Measurements from ENCODE around the gene B9D2. TPM values are rescaled to one million over a fixed set of nuclear protein-coding genes. Genes with fewer than 3 reads are reported as not detected.

B9D2 gene
- total and polyA plus RNA-seq, 2 donors = 9.0 to 9.3 TPM

GRCh38 chr19:41341669-41342490 lies 22.1 kb downstream of the B9D2 start:
- peak in 1 of 9 donors; percentile 39 for DNase-seq (ENCODE audit: low read depth in 6 of 9, low spot score in 9 of 9)
- Histone ChIP-seq H3K9me3 (ENCODE audit: control insufficient read depth in 2 of 2, insufficient read depth in 1 of 2, low read length in 1 of 2) (no peaks in the 10 kb centered on the region), H3K27me3 (ENCODE audit: control insufficient read depth in 2 of 2, insufficient read depth in 1 of 2, low read length in 1 of 2) (no peaks in the 10 kb centered on the region), H3K27ac (ENCODE audit: low read depth in 1 of 2, low read length in 1 of 2) (no peak overlapping the region), H3K4me1 (ENCODE audit: control insufficient read depth in 2 of 2, insufficient read depth in 2 of 2, low read length in 2 of 2) (no peaks in the 10 kb centered on the region), H3K36me3 (ENCODE audit: control insufficient read depth in 2 of 2, insufficient read depth in 2 of 2, low read length in 1 of 2) (peaks cover 56 to 61% of the 10 kb centered on the region in 2 donors), H3K4me3 (ENCODE audit: low read length in 2 of 2) (no peak overlapping the region)
- 91% methylated on average over 20 of the region's 20 CpGs for WGBS

- peaks cover 0 to 4% of the 10 kb centered on the region in 2 donors for H3K4me1 ChIP-seq (ENCODE audit: control insufficient read depth in 2 of 2, insufficient read depth in 2 of 2, low read length in 2 of 2)
- no peak for DNase-seq (ENCODE audit: low read depth in 6 of 9, low spot score in 9 of 9)
- H3K36me3 ChIP-seq (ENCODE audit: control insufficient read depth in 2 of 2, insufficient read depth in 2 of 2, low read length in 1 of 2) = peaks cover 53 to 61% of the 10 kb centered on the region in 2 donors
- no peaks in the 10 kb centered on the region for H3K27me3 ChIP-seq (ENCODE audit: control insufficient read depth in 2 of 2, insufficient read depth in 1 of 2, low read length in 1 of 2)
- WGBS = 99% methylated on average over 5 of the region's 5 CpGs
- no peak overlapping the region for H3K27ac ChIP-seq (ENCODE audit: low read depth in 1 of 2, low read length in 1 of 2)
- no peaks in the 10 kb centered on the region for H3K9me3 ChIP-seq (ENCODE audit: control insufficient read depth in 2 of 2, insufficient read depth in 1 of 2, low read length in 1 of 2)
- no peak overlapping the region for H3K4me3 ChIP-seq (ENCODE audit: low read length in 2 of 2)
Measured at GRCh38 chr19:41339936-41340335, 24.0 kb downstream of the B9D2 start.

- Histone ChIP-seq H3K4me3 (ENCODE audit: low read length in 2 of 2) (no peak overlapping the region), H3K27me3 (ENCODE audit: control insufficient read depth in 2 of 2, insufficient read depth in 1 of 2, low read length in 1 of 2) (no peaks in the 10 kb centered on the region), H3K9me3 (ENCODE audit: control insufficient read depth in 2 of 2, insufficient read depth in 1 of 2, low read length in 1 of 2) (no peaks in the 10 kb centered on the region), H3K36me3 (ENCODE audit: control insufficient read depth in 2 of 2, insufficient read depth in 2 of 2, low read length in 1 of 2) (peaks cover 43 to 47% of the 10 kb centered on the region in 2 donors), H3K27ac (ENCODE audit: low read depth in 1 of 2, low read length in 1 of 2) (no peak overlapping the region), H3K4me1 (ENCODE audit: control insufficient read depth in 2 of 2, insufficient read depth in 2 of 2, low read length in 2 of 2) (peaks cover 0 to 4% of the 10 kb centered on the region in 2 donors)
- DNase-seq (ENCODE audit: low read depth in 6 of 9, low spot score in 9 of 9) = no peak
- WGBS = 98% methylated on average over 10 of the region's 10 CpGs
Measured at GRCh38 chr19:41335467-41335866, 28.5 kb downstream of the B9D2 start.

- Histone ChIP-seq H3K9me3 (ENCODE audit: control insufficient read depth in 2 of 2, insufficient read depth in 1 of 2, low read length in 1 of 2) (no peaks in the 10 kb centered on the region), H3K36me3 (ENCODE audit: control insufficient read depth in 2 of 2, insufficient read depth in 2 of 2, low read length in 1 of 2) (peaks cover 38 to 46% of the 10 kb centered on the region in 2 donors), H3K27me3 (ENCODE audit: control insufficient read depth in 2 of 2, insufficient read depth in 1 of 2, low read length in 1 of 2) (no peaks in the 10 kb centered on the region), H3K4me1 (ENCODE audit: control insufficient read depth in 2 of 2, insufficient read depth in 2 of 2, low read length in 2 of 2) (peaks cover 0 to 4% of the 10 kb centered on the region in 2 donors), H3K27ac (ENCODE audit: low read depth in 1 of 2, low read length in 1 of 2) (no peak overlapping the region), H3K4me3 (ENCODE audit: low read length in 2 of 2) (no peak overlapping the region)
- DNase-seq (ENCODE audit: low read depth in 6 of 9, low spot score in 9 of 9) = no peak
- 52% methylated on average over 5 of the region's 5 CpGs for WGBS
Measured at GRCh38 chr19:41334793-41335192, 29.2 kb downstream of the B9D2 start.

GRCh38 chr19:41332468-41332867 lies 31.5 kb downstream of the B9D2 start:
- no peak overlapping the region for H3K27ac ChIP-seq (ENCODE audit: low read depth in 1 of 2, low read length in 1 of 2)
- peaks cover 10 to 18% of the 10 kb centered on the region in 2 donors for H3K4me1 ChIP-seq (ENCODE audit: control insufficient read depth in 2 of 2, insufficient read depth in 2 of 2, low read length in 2 of 2)
- H3K4me3 ChIP-seq (ENCODE audit: low read length in 2 of 2) = no peak overlapping the region
- H3K27me3 ChIP-seq (ENCODE audit: control insufficient read depth in 2 of 2, insufficient read depth in 1 of 2, low read length in 1 of 2) = no peaks in the 10 kb centered on the region
- 96% methylated on average over 5 of the region's 5 CpGs for WGBS
- no peaks in the 10 kb centered on the region for H3K9me3 ChIP-seq (ENCODE audit: control insufficient read depth in 2 of 2, insufficient read depth in 1 of 2, low read length in 1 of 2)
- no peak for DNase-seq (ENCODE audit: low read depth in 6 of 9, low spot score in 9 of 9)
- peaks cover 39 to 52% of the 10 kb centered on the region in 2 donors for H3K36me3 ChIP-seq (ENCODE audit: control insufficient read depth in 2 of 2, insufficient read depth in 2 of 2, low read length in 1 of 2)

- Histone ChIP-seq H3K4me1 (ENCODE audit: control insufficient read depth in 2 of 2, insufficient read depth in 2 of 2, low read length in 2 of 2) (peaks cover 15 to 23% of the 10 kb centered on the region in 2 donors), H3K27ac (ENCODE audit: low read depth in 1 of 2, low read length in 1 of 2) (no peak overlapping the region)
- WGBS = 96% methylated on average over 16 of the region's 16 CpGs
Measured at GRCh38 chr19:41332000-41332399, 31.9 kb downstream of the B9D2 start.

GRCh38 chr19:41330946-41331678 lies 32.8 kb downstream of the B9D2 start:
- Histone ChIP-seq H3K4me3 (ENCODE audit: low read length in 2 of 2) (no peak overlapping the region), H3K27ac (ENCODE audit: low read depth in 1 of 2, low read length in 1 of 2) (no peak overlapping the region), H3K27me3 (ENCODE audit: control insufficient read depth in 2 of 2, insufficient read depth in 1 of 2, low read length in 1 of 2) (no peaks in the 10 kb centered on the region), H3K4me1 (ENCODE audit: control insufficient read depth in 2 of 2, insufficient read depth in 2 of 2, low read length in 2 of 2) (peaks cover 16 to 32% of the 10 kb centered on the region in 2 donors), H3K9me3 (ENCODE audit: control insufficient read depth in 2 of 2, insufficient read depth in 1 of 2, low read length in 1 of 2) (no peaks in the 10 kb centered on the region), H3K36me3 (ENCODE audit: control insufficient read depth in 2 of 2, insufficient read depth in 2 of 2, low read length in 1 of 2) (peaks cover 41 to 49% of the 10 kb centered on the region in 2 donors)
- DNase-seq (ENCODE audit: low read depth in 6 of 9, low spot score in 9 of 9) = no peak
- 96% methylated on average over 47 of the region's 47 CpGs for WGBS

More at GRCh38 chr19:41332000-41332399, 31.9 kb downstream of the B9D2 start:
- no peak for DNase-seq (ENCODE audit: low read depth in 6 of 9, low spot score in 9 of 9)
- Histone ChIP-seq H3K9me3 (ENCODE audit: control insufficient read depth in 2 of 2, insufficient read depth in 1 of 2, low read length in 1 of 2) (no peaks in the 10 kb centered on the region), H3K27me3 (ENCODE audit: control insufficient read depth in 2 of 2, insufficient read depth in 1 of 2, low read length in 1 of 2) (no peaks in the 10 kb centered on the region), H3K4me3 (ENCODE audit: low read length in 2 of 2) (no peak overlapping the region), H3K36me3 (ENCODE audit: control insufficient read depth in 2 of 2, insufficient read depth in 2 of 2, low read length in 1 of 2) (peaks cover 38 to 52% of the 10 kb centered on the region in 2 donors)

- Histone ChIP-seq H3K9me3 (ENCODE audit: control insufficient read depth in 2 of 2, insufficient read depth in 1 of 2, low read length in 1 of 2) (no peaks in the 10 kb centered on the region), H3K27me3 (ENCODE audit: control insufficient read depth in 2 of 2, insufficient read depth in 1 of 2, low read length in 1 of 2) (no peaks in the 10 kb centered on the region), H3K4me1 (ENCODE audit: control insufficient read depth in 2 of 2, insufficient read depth in 2 of 2, low read length in 2 of 2) (peaks cover 16 to 36% of the 10 kb centered on the region in 2 donors), H3K27ac (ENCODE audit: low read depth in 1 of 2, low read length in 1 of 2) (no peak overlapping the region), H3K4me3 (ENCODE audit: low read length in 2 of 2) (no peak overlapping the region), H3K36me3 (ENCODE audit: control insufficient read depth in 2 of 2, insufficient read depth in 2 of 2, low read length in 1 of 2) (peaks cover 38 to 45% of the 10 kb centered on the region in 2 donors)
- DNase-seq (ENCODE audit: low read depth in 6 of 9, low spot score in 9 of 9) = no peak
- 98% methylated on average over 4 of the region's 4 CpGs for WGBS
Measured at GRCh38 chr19:41330481-41330880, 33.5 kb downstream of the B9D2 start.

GRCh38 chr19:41328842-41329225 lies 35.1 kb downstream of the B9D2 start:
- Histone ChIP-seq H3K4me3 (ENCODE audit: low read length in 2 of 2) (no peak overlapping the region), H3K27me3 (ENCODE audit: control insufficient read depth in 2 of 2, insufficient read depth in 1 of 2, low read length in 1 of 2) (no peaks in the 10 kb centered on the region), H3K4me1 (ENCODE audit: control insufficient read depth in 2 of 2, insufficient read depth in 2 of 2, low read length in 2 of 2) (peaks cover 16 to 40% of the 10 kb centered on the region in 2 donors), H3K36me3 (ENCODE audit: control insufficient read depth in 2 of 2, insufficient read depth in 2 of 2, low read length in 1 of 2) (peaks cover 43 to 49% of the 10 kb centered on the region in 2 donors), H3K9me3 (ENCODE audit: control insufficient read depth in 2 of 2, insufficient read depth in 1 of 2, low read length in 1 of 2) (no peaks in the 10 kb centered on the region), H3K27ac (ENCODE audit: low read depth in 1 of 2, low read length in 1 of 2) (no peak overlapping the region)
- WGBS = 56% methylated on average over 1 of the region's 1 CpG
- DNase-seq (ENCODE audit: low read depth in 6 of 9, low spot score in 9 of 9) = no peak

All from thymus (tissue), 11 donors.